NT2/D1 (cell line): ENCODE results near the gene C19orf53.

ENCODE experiments used
- YY1 ChIP-seq: IDR thresholded peaks from 2 replicates; pipeline ENCODE4 v1.6.1; 2011; ENCODE audit not compliant: insufficient read length, insufficient read depth
- ZNF274 ChIP-seq: IDR thresholded peaks from 2 replicates; pipeline ENCODE4 v1.6.1; 2011; ENCODE audit warnings: mild to moderate bottlenecking, low read depth, low read length

- TF ChIP-seq ZNF274 (no peak), YY1 (no peak)
These were observed 47.0 kb downstream of the C19orf53 start for GRCh38 chr19:13821292-13821691.
